Mammary epithelial cell (primary cell): ENCODE data around the gene OR1S2.

Experiments used
- CTCF ChIP-seq, 2 donors: IDR thresholded peaks in 1 of 2; conservative IDR thresholded peaks in 1 of 2; 2 replicates each; pipeline ENCODE4 v1.5.1; 2011 to 2012; ENCODE audit warnings: inconsistent platforms in 2 of 2, low read length in 2 of 2, mild to moderate bottlenecking in 2 of 2, control low read depth in 1 of 2, low read depth in 1 of 2; ENCODE audit not compliant: insufficient read depth in 1 of 2; ENCODE audit errors: extremely low read depth in 1 of 2
- EZH2 ChIP-seq: IDR thresholded peaks from 2 replicates; pipeline ENCODE4 v1.6.1; 2012; ENCODE audit warnings: low read length, inconsistent platforms, borderline replicate concordance

- TF ChIP-seq CTCF (conservative IDR thresholded peaks at IDR 0.05 in 1 of 2, IDR thresholded peaks at IDR 0.05 in 1 of 2; ENCODE audit: extremely low read depth in 1 of 2, insufficient read depth in 1 of 2, low read depth in 1 of 2, low read length in 2 of 2) (no peak), EZH2 (no peak)
These were observed 24.3 kb downstream of the OR1S2 start for GRCh38 chr11:58179648-58180047.
